HG03025 (cell line): ENCODE data around the gene CPA2.

Source experiments
- ATAC-seq: cut with Tn5 transposase; IDR thresholded peaks from one replicate; pipeline ENCODE4 v1.9.1; 2021; ENCODE audit warnings: mild to moderate bottlenecking, moderate library complexity; ENCODE audit not compliant: unreplicated experiment, low FRiP score

CPA2 gene

GRCh38 chr7:130278860-130279259 lies 12.2 kb downstream of the CPA2 start:
- ATAC-seq, result no peak

DNA sequence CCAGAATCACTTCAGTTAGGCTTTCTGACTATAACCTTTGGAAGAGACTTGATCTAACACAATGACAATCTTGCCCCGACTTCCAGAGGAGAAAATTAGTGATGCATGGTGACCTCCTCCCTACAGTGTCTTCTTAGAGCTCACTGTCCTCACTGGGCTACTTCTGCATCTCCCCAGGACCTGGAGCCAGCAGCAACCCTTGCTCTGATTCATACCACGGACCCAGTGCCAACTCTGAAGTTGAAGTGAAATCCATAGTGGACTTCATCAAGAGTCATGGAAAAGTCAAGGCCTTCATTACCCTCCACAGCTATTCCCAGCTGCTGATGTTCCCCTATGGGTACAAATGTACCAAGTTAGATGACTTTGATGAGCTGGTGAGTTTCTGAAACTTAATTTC lies 12.6 kb downstream of the CPA2 start:
- ATAC-seq, result no peak

DNA sequence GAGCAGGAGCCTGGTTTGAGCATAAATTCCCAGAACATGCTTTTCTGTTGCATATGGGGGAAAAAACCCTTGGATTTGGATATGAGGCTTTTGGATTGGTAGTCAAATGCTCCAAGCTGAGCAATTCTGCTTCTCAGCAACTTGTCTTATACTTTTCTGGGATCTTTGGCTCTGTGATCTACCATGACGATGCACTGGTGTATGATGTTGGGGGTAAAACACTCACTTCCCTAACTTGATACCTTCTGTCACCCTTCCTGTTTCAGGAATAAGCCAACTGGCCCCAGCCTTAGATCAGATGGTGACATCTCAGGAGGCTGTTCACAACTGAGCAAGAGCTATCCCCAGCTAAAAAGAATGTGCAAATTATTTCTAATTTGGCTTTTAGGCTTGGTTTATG lies 13.2 kb downstream of the CPA2 start:
- no peak for ATAC-seq

DNA sequence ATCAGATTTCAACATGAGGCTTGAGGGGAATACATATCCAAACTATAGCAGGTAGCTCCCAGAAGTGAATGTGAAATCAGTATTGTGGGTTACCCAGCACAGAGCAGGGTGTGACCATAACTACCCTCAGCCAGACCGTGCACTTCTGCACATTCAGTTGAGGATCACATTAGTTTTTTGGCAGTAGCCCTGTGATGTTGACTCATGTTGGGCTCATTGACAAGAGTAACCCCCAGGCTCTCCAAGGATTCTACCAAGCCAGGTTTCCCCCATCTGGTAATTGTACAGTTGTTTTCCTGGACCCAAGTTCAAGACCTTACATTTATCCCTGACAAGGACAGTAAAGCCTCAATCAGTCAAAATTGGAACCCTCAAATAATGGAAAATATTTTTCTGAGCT lies 14.6 kb downstream of the CPA2 start:
- ATAC-seq, result no peak

GRCh38 chr7:130286881-130287280 lies 20.2 kb downstream of the CPA2 start:
- no peak for ATAC-seq

DNA sequence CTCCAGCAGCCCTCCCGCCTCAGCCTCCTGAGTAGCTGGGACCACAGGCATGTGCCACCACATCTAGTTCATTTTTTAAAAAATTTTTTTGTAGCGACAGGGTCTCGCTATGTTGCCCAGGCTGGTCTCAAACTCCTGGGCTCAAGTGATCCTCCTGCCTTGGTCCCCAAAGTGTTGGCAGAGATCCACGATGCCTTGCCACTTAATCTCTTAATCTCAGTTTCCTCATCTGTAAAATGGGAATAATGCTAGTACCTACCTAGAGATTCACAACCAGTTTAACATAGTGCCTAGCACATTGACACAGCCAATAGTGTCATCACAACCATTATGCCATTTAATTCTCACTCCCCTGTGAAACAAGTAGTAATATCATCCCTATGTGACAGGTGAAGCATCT lies 21.5 kb downstream of the CPA2 start:
- no peak for ATAC-seq

GRCh38 chr7:130288829-130289228 lies 22.2 kb downstream of the CPA2 start:
- no peak for ATAC-seq

- ATAC-seq, result no peak
These were observed 22.8 kb downstream of the CPA2 start for GRCh38 chr7:130289478-130289877.

GRCh38 chr7:130290745-130291144 lies 24.1 kb downstream of the CPA2 start:
- no peak for ATAC-seq

DNA sequence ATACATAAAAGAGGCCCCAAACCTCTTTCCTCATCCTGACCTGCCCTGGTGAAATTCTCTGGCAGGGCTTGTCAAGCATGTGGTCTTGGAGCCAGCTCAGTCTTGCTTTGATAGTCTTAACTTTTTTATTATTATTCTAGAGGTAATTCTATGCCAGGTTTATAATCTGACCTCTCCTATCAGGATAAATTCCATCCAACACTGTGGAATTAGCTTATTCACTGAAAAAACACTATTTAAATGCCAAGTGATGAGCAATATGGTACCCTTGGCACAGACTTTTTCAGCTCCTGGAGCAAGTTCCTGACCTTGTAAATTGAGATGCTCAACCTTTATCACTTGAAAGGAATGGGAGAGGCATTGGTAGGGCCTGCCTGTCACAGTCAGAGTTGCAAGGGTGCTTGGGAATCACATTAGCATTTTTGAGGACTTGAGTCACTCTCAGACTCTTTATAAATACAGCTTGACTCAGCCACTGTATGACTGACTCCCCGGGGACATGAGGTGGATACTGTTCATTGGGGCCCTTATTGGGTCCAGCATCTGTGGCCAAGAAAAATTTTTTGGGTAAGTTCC lies 26.1 kb downstream of the CPA2 start, which contains the start of gene CPA4:
Gene CPA4 (plus strand): TSS at position 480 of the 576 bp plus-strand sequence. CDS start 20 bp downstream, at position 500.
- no peak for ATAC-seq

- ATAC-seq, result peak; percentile 68
These were observed 26.9 kb downstream of the CPA2 start for GRCh38 chr7:130293521-130293920.

GRCh38 chr7:130294314-130294713 lies 27.7 kb downstream of the CPA2 start:
- no peak for ATAC-seq

- ATAC-seq, result no peak
These were observed 29.7 kb downstream of the CPA2 start for GRCh38 chr7:130296221-130296951.

- no peak for ATAC-seq
These were observed 31.2 kb downstream of the CPA2 start for GRCh38 chr7:130297628-130298543.

DNA sequence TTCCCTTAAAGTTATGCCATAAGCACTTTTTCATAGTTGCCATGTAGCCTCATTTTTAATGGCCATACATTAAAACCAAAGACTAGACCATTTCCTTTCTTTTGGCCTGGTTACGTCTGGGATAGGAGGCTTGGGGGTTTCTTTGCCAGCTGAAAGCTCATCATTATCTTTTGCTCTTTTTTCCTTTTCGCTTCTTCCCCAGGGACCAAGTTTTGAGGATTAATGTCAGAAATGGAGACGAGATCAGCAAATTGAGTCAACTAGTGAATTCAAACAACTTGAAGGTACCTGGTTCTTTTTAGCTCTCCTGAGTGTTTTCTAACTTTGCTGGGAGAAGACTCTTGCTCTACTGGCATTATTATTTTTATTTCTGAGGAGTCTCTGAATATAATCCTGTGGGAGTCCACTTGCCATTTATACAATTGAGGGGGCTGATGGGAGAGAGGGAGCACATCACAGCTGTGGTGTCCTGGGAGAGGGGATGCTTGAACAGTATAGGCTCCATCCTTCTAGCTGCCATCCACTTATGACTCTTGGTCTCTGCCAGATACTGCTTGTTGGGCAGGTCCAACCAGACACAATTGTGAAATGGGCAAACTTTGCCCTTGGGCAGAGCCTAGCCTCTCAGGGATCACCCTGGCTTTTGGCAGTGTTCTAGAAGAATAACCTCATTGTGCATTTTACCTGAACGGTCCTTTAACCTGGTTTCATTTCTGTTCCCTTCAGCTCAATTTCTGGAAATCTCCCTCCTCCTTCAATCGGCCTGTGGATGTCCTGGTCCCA lies 32.1 kb downstream of the CPA2 start:
- ATAC-seq, result no peak

DNA sequence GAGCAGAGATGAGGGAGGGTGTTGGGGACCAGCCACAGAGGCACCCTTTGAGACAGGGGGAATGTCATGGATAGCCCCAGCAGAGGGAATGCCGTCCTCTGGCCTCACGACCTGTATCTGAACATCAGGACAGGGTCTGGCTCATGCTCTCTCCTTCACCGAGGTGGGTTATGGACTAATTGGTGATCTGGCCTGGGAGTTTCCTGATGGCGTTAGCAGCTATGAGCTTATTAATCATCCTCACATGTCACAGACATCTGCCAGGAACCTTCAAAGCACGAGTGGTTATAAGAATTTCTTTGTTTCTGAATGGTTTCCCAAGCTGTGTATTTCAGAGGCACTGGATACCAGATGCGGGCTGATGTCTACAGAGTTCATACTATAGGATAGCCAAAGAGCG lies 33.2 kb downstream of the CPA2 start:
- ATAC-seq, result no peak

DNA sequence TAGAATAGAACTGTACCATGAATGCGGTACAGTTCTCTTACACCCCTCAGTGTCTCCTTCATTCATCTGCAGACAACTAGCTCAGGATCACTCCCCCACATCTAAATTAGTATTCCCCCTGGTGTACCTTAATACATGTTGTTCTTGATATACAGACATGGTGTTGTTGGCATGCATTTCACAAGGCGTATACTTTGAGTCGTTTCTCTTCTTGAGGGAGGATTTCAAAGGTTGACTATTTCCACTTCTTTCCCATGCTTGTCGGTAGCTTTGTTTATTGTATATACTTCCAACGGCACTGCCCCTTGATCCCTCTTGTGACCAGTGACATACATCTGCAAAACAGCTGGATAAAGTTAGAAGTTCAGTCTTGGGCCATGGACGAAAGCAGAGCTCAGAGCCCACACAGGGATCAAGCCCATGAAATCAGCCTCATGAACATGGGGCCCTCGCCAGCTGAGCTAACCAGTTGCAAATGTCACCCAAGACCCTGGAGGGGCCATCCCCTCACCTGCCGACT lies 34.9 kb downstream of the CPA2 start:
- no peak for ATAC-seq

DNA sequence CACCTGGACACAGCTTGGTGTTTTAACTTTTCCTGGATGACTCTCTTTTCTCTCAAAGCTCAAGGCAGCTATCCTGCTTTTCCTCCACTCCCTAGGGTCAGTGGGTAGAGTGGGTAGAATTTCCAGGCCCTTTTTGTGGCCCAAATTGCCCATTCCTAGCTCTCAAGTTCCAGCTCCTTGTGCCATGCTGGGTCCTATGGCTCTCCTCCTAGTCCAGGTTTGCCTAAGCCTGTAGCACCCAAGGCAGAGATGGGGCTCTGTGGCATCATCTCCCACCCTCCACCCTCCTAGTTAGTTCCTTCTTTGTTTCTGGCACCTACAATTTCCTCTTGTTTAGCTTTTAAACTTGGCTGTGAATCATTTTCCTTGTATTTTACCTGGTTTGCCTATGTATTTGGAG lies 36.0 kb downstream of the CPA2 start:
- no peak for ATAC-seq

DNA sequence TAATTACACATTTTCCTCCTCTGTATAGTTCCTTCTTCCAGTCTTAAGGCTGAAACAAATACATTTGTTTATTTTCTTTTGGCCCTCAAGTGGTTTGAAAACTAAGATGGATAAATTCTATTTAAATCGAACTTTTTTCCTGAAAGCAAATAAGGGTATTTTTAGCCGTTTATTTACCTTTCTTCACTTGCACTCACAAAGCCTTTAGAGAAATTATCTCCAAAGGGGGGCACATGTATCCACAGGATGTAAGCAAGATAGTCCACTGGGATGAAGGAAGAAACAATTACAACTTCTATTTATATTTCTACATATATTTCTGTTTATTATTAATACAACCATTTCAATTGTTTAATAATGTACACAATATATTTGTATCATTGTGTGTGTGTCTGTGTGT lies 36.5 kb downstream of the CPA2 start:
- no peak for ATAC-seq

- no peak for ATAC-seq
These were observed 36.9 kb downstream of the CPA2 start for GRCh38 chr7:130303551-130303950.
